Heart left ventricle (tissue), 13 donors: ENCODE results near the gene NSUN2.

Experiments
- CTCF ChIP-seq, 12 donors: fragments of 200-600 bp; sonication (generic) in 4 of 12; IDR thresholded peaks; one replicate each; pipeline versions ENCODE4 v1.5.0 to v1.8.0; 2018 to 2022; ENCODE audit warnings: antibody characterized with exemption in 12 of 12, mild to moderate bottlenecking in 5 of 12
- POLR2A ChIP-seq, 2 donors: fragments of 450-650 bp; IDR thresholded peaks; one replicate each; pipeline ENCODE4 v1.6.1; 2017; ENCODE audit warnings: antibody characterized with exemption in 2 of 2, mild to moderate bottlenecking in 2 of 2, moderate library complexity in 2 of 2
- donor health status: ischemic (EF 13 %, LVEDD 7.1; RV severe dilation, severe dysfunction).
- donor health status: DM: no; HTN: yes; CAD: no.
- donor health status: DM: no; HTN: no; CAD: no.
- donor health status: ischemic (EF 25% LVEDD 6.9; RV normal size, moderate dysfunction).
- donor health status: ischemic (EF 25% LVEDD 5.7; RV mildly dilated, moderate dysfunction).
- donor health status: ischemic (EF 35%, LVEDD 5.7; RV mildly dilated, moderate dysfunction).
- donor health status: nonischemic (EF 11% LVEDD 7.7; RV severe dilation, severe dysfunction).
- donor health status: DM: yes; HTN: yes; CAD: no.
- donor health status: PGD.
- donor health status: ischemic (EF 29% LVEDD 5.4; RV normal size, mild dysfunction).
- donor health status: nonischemic (EF 23%, LVEDD 6.1; RV moderate dilation, normal function).

GRCh38 chr5:6634306-6634705 is 1.5 kb upstream of the NSUN2 start:
- TF ChIP-seq CTCF (IDR thresholded peaks at IDR 0.05) (no peak), POLR2A (IDR thresholded peaks at IDR 0.05) (no peak)
